Suprapubic skin (tissue), 4 donors: ENCODE data around the gene ERVFRD-1.

Experiments
- EP300 ChIP-seq: sonication (generic); formaldehyde crosslinking; IDR thresholded peaks from one replicate; pipeline ENCODE4 v1.6.1; 2017; ENCODE audit warnings: antibody characterized with exemption
- POLR2A ChIP-seq, 2 donors: fragments of 450-650 bp; IDR thresholded peaks; one replicate each; pipeline ENCODE4 v1.6.1; 2017; ENCODE audit warnings: antibody characterized with exemption in 2 of 2, mild to moderate bottlenecking in 2 of 2, moderate library complexity in 2 of 2
- POLR2AphosphoS5 ChIP-seq, 3 donors: sonication (generic); formaldehyde crosslinking; IDR thresholded peaks; one replicate each; pipeline ENCODE4 v1.6.1; 2017; ENCODE audit warnings: antibody characterized with exemption in 3 of 3
- TF ChIP-seq, protein P1 (sequence below), 2 donors: fragments of 200-600 bp in 1 of 2; fragments of 450-650 bp in 1 of 2; sonication (generic) in 1 of 2; IDR thresholded peaks; one replicate each; pipeline ENCODE4 v1.5.1; 2016 to 2019; ENCODE audit warnings: antibody characterized with exemption in 2 of 2, mild to moderate bottlenecking in 1 of 2, moderate library complexity in 1 of 2

DNA sequence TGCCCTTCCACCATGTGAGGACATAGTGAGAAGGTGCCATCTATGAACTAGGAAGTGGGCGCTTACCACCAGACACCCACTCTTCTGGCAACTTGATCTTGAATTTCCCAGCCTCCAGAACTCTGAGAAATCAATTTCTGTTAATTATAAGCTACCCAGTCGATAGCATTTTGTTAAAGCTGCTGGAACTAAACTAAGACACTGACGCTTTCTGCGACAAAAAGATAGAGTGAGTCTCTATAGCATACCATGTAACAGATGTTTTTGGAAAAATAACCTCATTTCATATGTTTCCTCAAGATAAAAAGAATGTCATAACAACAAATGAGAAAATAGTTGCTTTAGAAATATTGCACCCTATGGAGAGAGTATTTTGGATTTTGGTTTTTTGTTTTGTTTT lies 33.3 kb downstream of the ERVFRD-1 start:
- no peak for TF ChIP-seq POLR2A (IDR thresholded peaks at IDR 0.05)
- TF ChIP-seq, protein P1, sequence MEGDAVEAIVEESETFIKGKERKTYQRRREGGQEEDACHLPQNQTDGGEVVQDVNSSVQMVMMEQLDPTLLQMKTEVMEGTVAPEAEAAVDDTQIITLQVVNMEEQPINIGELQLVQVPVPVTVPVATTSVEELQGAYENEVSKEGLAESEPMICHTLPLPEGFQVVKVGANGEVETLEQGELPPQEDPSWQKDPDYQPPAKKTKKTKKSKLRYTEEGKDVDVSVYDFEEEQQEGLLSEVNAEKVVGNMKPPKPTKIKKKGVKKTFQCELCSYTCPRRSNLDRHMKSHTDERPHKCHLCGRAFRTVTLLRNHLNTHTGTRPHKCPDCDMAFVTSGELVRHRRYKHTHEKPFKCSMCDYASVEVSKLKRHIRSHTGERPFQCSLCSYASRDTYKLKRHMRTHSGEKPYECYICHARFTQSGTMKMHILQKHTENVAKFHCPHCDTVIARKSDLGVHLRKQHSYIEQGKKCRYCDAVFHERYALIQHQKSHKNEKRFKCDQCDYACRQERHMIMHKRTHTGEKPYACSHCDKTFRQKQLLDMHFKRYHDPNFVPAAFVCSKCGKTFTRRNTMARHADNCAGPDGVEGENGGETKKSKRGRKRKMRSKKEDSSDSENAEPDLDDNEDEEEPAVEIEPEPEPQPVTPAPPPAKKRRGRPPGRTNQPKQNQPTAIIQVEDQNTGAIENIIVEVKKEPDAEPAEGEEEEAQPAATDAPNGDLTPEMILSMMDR (IDR thresholded peaks at IDR 0.05), result no peak
- TF ChIP-seq POLR2AphosphoS5 (IDR thresholded peaks at IDR 0.05), result no peak
- no peak for TF ChIP-seq EP300
